ENCODE results near the gene HPS5.

- no peak for TF ChIP-seq CTCF (IDR thresholded peaks at IDR 0.05)
- no peak for TF ChIP-seq POLR2A (IDR thresholded peaks at IDR 0.05)
- TF ChIP-seq EP300 (IDR thresholded peaks at IDR 0.05), result no peak
- no peak for TF ChIP-seq POLR2AphosphoS5 (IDR thresholded peaks at IDR 0.05)
These were observed 68.7 kb downstream of the HPS5 start for GRCh38 chr11:18253233-18253632.
